ENCODE measurements around the gene GALNTL6.
"Not testable (repeated sequence)": the region's sequence is repeated elsewhere in the genome, so short reads cannot be mapped to it uniquely, and the experiment has no call there.

GALNTL6 gene

DNA sequence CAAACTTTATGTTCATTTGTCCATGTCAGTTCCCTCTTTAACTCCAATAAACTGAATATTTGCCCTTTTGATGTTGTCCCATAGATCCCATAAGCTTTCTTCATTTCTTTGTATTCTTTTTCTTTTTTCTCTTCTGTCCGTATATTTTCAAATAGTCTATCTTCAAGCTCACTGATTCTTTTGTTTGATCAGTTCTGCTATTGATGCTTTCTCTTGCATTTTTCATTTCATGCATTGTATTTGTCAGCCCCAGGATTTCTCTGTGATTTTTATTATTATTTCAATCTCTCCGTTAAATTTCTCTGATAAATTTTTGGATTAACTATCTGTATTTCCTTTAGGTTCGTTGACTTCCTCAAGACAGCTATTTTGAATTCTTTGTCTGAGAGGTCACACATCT is 1082.5 kb downstream of the GALNTL6 start:
- DNase-seq: no peak

DNA sequence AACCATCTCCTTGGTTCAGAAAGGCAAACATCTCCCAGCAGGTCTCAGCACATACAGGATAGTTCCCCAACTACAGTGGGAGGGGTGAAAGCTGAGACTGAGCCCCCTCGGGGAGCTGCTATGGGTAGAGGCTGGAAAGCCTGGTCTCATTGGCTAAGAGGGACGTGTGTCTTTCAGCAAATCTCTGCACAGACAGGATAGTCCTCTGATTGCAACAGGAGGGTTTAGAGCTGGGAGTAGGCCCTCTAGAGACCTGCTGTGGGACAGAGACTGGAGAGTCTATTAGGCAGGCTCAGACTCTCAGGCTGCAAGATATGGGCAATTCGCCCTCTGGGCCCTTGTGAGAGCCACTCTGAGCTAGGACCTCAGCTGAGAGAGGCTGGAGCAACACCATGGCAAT is 1083.8 kb downstream of the GALNTL6 start:
- DNase-seq: no peak

DNA sequence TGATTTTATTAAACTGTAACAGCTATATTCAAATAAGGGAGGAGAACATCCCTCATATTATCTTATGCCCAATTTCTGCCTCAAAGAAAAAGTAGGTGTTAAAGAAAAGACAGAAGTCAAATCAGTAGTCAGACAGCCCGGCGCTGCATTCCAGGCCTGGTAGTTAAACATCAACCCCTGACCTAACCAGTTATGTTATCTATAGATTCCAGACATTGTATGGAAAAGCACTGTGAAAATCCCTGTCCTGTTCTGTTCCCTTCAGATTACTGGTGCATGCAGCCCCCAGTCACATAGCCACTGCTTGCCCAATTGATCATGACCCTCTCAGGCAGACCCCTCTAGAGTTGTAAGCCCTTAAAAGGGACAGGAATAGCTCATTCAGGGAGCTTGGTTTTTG is 1085.5 kb downstream of the GALNTL6 start:
- DNase-seq: no peak

DNA sequence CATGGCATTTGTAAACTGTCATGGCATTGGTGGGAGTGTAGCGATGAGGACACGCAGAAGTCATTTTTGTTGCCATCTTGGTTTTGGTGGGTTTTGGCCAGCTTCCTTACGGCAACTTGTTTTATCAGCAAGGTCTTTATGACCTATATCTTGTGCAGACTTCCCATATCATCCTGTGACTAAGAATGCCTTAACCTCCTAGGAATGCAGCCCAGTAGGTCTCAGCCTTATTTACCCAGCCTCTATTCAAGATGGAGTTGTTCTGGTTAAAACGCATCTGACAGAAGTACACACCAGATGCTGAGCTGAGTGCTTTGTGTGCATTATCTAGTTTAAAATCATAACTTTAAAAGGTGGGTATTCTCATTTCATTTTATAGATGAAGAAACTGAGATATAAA is 1086.7 kb downstream of the GALNTL6 start:
- no peak for DNase-seq

DNA sequence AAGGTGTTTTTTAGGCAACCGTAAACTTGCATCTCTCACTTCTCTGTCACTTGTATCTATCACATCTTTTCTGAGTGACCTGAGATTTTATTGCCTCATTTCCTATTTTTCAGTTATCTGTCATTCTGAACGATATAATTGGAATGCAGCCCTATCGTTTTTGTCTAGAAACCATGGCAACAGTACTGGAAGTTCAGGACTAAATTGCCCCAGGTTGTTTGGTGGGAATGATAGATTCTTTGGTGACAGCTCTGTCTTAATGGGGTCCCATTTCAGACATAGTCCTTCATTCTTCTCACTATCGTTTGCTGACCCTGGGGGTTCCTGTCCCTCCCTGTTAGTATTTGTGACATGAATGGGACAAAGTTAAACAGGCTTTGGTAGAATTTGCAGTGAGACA is 1087.7 kb downstream of the GALNTL6 start:
- no peak for DNase-seq

DNA sequence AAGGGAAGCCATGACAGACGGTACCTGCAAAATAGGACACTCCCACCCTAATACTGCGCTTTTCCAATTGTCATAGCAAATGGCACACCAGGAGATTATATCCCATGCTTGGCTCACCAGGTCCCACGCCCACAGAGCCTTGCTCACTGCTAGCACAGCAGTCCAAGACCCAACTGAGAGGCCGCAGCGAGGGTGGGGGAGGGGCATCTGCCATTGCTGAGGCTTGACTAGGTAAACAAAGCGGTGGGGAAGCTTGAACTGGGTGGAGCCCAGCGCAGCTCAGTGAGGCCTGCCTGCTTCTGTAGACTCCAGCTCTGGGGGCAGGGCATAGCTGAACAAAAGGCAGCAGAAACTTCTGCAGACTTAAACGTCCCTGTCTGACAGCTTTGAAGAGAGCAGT is 1099.3 kb downstream of the GALNTL6 start:
- not testable (repeated sequence) for DNase-seq

DNA sequence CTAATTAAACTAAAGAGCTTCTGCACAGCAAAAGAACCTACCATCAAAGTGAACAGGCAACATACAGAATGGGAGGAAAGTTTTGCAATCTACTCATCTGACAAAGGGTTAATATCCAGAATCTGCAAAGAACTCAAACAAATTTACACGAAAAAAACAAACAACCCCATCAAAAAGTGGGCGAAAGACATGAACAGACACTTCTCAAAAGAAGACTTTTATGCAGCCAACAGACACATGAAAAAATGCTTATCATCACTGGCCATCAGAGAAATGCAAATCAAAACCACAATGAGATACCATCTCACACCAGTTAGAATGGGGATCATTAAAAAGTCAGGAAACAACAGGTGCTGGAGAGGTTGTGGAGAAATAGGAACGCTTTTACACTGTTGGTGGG is 1104.2 kb downstream of the GALNTL6 start:
- not testable (repeated sequence) for DNase-seq

DNA sequence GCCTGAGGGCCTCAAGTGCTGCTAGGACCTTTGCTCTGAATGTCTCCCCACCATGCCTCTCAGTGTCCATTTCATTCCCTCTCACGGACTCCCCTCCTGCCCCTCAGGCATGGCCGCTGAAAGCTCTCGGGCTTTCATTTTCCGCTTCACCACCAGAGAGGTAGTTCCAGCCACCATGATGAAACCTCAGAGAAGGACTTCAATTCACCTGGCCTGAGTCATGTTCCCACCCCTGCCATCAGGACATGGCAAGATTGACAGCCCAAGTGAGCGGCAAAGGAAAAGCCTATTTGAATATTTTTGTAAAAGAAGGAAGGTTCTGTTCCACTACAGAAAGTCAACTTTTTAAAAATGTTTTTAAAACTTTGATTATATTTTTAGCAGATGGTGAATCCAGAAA is 1106.1 kb downstream of the GALNTL6 start:
- no peak for DNase-seq

DNA sequence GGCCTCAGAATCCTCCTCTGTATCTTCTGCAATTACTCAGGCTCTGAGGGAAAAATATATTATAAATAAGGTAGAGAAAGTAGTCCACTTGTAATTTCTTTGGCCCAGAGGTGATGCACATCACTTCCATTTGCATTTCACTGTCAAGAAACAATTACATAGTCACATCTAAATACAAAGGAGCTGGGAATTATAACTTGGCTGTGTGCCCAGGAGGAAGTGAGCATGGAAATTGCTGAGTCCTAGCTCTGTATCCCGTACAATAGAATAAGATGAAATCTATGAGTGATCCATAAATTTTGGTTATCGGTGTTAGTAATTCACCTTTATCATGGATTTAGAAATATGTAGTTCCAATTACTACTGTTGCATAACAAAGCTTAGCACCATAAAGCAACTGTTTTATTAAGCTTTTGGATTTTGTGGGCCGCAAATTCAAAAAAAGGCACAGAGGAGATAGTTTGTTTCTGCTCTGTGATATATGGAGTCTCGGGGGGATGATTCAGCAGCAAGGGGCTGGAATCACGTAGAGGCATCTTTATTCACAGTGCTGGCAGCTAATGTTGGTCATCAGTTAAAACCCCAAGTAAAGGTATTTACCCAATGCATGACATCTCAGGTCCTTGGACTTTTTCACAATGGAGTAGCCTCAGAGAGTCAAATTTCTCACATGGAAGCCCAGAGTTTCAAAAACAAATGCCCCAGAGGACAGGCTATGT is 1114.1 kb downstream of the GALNTL6 start:
- DNase-seq: no peak

DNA sequence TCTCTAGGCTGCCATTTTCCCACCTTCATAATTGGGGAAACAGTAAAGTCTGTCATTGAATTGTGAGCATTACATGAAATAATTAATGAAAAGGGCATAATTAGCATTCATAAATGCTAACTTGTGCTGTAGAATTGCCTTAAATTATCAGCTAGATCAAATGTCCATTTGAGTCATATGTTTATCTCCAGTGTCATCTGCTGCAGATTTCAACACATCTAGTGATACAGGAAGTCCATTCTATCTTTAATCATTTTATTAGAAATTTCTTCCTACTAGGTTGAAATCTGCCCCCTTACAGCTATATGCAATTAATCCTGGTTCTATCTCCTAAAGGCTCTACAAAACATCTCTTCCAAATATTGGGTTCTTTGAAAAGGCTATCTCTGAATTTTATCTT is 1115.1 kb downstream of the GALNTL6 start:
- no peak for DNase-seq

DNA sequence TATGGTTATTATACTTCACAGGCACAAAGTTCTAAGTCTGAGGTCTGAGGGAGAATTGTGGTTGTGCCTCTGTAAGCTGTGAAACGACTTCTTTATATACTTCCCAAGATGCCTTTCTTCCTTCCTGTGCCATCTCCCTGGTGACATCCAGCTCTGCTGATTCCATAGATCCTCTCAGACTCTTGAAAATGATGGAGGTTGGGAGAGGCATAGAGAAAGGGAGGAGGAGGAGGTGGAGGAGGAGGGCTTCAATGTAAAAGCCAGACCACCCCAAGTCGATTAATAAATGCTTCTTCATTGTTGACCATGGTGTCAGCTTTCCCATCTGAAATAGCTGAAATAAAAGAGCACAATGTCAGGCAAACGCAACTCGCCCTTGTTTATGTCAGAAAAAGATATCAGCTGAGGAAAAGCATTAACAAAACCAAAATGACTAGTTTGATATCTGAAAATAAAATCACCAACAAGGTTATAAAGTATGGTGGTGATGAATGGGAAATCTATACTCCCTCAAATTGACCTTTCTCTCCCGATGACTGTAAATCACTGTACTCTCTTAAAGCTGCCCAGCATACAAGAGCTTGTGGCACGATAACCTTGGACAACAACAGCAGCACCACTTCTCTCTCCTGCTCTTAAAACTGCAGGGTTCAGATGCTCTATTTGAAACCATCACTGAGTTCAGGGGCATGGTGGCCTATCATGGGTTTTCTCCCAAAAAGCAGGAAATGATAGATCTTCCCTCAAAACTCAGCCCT is 1125.0 kb downstream of the GALNTL6 start:
- no peak for DNase-seq

DNA sequence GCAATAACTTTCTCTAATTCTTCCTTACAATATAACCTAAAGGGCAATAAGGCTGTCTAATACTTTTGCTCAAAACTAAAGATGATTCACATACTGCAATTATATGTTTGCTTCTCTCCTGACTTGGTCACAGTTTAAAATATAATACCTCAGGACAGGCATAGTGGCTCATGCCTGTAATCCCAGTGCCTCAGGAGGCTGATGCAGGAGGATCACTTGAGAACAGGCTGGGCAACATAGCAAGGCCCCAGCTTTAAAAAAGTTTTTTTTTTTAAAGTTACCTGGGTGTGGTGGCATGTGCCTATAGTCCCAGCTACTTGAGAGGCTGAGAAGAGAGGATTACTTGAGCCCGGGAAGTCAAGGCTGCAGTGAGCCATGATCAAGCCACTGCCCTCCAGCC is 1125.7 kb downstream of the GALNTL6 start:
- DNase-seq: no peak

DNA sequence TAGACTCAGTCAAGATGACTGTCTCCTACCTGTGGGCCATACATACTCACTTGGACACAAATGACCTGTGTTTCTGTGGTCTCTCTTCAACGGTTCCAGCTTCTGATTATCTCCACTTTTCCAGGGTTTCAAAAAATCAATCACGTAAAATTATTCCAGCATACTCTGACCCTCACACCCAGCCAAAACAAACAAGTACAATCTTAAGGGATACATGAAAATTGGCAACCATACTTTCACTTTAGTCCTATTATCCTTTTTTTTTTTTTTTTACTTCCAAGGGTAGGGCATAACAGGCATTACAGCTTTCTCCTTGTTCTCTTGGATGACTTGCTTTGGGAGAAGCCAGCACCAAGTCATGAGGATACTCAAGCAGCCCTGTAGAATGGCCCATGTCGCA is 1129.6 kb downstream of the GALNTL6 start:
- DNase-seq: no peak

DNA sequence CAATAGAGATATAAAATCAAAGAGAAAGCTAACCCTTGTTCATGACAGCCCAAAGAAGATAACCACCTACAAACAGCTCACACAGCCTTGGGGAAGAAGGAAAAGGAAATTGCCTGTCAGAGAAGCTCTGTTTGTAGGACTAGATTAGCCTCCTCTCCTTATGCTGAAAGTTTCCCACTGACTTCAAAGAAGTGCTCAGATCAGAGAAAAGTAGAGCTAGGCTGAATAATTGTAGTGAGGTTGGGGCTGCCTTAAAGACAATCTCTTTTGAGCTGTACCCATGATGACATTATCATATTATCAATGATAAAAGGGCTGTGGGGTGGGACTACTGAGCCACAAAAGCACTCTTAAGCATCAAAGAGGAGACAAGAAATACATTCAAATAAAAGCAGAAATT is 1132.4 kb downstream of the GALNTL6 start:
- no peak for DNase-seq

DNA sequence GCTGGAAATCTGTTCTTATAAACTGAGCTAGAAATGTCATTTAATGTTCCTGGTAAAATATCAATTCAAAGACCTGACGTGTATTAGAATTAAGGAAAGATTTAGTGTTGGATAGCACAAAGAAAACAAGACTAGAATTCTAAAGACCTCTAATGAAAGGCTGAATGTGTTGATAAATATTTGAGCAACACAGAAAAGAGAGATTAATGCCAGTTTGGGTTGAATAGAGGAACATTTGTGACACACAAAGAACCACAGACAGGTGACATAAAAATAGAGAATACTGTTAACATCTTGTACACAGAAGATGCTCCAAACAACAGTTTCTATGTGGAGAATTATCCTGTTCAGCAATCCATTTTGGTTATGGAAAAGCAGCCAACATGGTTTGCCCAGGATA is 1133.3 kb downstream of the GALNTL6 start:
- DNase-seq: no peak

DNA sequence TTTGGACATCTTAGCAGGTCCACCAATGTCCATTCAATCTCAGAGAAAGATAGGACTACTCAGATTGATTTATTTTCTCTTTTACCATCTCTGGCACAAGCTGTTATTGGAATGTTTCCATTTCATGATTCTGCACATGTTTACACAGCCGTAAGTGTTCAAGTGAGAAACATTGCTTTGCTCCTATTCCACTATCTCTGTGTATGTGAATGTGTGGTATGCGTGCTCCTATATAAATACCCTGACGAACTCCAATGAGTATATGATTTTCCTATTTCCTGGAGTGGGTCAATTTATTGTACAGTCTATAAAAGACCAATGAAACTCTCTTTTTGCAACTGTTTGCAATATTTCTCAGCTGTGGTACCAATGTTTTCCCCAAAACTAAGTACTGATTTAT is 1134.4 kb downstream of the GALNTL6 start:
- DNase-seq: no peak

DNA sequence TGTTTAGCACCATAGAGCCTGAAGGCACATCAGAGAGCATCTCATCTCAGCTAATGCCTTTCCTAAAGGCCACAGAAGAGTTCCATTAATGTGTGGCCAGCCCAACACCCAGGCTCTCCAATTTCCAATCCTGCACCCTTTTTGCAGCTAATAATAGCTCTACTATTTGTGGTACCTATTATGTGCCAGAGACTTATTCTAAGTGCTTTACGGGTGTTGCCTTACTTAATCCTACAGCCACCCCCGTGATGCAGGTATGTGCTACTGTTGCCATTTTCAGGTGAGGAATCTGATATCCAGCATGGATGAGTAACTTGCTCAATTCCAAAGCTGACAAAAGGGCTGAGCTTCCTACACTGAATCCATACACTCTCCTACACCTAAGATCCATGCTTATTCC is 1137.8 kb downstream of the GALNTL6 start:
- DNase-seq: no peak

DNA sequence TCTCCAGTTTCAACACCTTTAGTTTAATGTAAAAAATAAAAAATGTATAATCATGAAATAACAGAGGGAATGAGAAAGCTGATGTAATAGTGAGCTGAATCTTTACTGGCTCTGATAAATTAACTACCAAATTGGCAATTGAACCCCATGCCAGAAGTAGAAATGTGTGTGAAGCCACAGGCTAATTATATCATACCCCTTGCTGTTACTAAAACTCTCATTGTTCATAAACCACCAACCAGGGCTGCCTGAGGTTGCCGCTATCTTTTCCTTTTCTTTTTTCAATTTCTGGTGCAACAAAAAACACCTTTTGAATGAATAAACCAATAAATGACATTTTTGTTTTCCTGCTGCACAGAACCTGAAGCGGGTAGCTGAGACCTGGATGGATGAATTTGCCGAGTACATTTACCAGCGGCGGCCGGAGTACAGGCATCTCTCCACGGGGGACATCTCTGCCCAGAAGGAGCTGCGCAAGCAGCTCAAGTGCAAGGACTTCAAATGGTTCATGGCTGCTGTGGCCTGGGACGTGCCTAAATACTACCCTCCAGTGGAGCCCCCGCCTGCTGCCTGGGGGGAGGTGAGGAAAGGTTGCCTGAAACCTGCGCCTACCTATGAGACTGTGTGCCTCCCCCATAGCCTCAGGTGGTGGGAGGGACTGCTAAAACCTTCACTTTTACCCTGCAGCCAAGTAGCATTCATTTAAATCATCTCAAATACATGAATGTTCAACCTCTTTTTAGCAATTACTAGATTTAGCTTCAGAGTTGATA is 1138.7 kb downstream of the GALNTL6 start:
- DNase-seq: no peak

DNA sequence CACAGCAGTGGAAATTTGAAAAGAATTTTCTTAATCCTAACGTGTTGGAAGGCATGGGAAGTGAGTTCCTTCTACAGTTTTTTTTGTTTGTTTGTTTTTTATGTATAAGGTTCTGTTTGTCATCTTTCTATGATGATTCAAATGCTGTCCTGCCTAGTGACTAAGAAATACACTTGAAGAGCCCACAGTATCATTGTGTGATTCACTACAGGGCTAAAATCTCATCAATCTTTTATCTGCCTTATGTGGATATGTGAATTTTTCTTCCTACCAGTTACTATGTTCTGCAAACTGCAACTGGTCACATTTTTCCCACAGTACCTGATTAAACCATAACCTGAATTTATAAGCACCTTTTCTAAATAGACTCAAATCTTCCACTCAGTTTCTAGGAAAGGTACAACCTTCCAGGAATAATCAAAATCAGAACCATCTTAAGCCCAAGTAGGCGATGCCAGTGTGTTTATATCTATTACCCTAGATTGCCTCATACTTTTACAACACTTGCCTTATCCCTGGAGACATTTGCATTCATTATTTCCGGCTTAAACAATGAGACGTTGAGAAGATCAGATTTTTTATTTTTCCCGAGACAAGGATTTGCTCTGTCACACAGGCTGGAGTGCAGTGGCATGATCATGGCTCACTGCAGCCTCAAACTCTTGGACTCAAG is 1140.8 kb downstream of the GALNTL6 start:
- no peak for DNase-seq

DNA sequence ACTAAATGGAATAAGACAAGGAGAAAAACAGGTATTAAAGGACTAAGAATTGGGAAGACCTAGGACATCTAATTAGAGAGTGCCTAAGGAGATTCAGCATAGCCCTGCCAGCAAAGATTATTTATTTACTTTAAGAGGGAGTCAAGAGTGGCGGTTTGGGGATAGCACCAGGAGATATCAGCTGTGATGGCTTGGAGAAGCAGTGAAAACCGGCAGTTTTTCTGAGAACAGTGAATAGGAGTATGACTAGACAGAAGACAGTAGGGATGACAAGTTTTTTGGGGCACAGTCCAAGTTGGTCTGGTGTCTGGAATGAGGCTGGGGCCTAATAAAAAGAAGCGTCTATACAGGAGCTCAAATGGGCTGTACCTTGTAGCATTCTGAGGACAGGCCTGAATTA is 1143.1 kb downstream of the GALNTL6 start:
- DNase-seq: not testable (repeated sequence)

DNA sequence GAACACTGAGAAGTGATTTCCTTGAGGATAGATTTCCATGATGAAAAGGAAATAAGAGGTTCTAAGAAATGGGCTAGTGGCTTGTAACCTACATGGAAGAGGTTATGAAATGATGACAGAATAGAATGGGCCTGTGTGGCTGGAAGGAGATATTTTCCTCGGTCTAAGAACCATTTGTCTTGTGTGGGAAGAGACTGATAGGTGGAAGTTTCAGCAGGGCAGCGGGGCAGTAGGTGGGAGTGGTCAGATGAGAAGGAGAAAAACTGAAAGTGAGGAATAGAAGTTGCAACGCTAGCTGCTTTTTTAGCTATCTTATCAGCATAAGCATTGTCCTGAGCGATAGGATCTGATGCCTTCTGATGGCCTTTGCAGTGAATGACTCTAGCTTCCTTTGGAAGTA is 1144.0 kb downstream of the GALNTL6 start:
- no peak for DNase-seq

DNA sequence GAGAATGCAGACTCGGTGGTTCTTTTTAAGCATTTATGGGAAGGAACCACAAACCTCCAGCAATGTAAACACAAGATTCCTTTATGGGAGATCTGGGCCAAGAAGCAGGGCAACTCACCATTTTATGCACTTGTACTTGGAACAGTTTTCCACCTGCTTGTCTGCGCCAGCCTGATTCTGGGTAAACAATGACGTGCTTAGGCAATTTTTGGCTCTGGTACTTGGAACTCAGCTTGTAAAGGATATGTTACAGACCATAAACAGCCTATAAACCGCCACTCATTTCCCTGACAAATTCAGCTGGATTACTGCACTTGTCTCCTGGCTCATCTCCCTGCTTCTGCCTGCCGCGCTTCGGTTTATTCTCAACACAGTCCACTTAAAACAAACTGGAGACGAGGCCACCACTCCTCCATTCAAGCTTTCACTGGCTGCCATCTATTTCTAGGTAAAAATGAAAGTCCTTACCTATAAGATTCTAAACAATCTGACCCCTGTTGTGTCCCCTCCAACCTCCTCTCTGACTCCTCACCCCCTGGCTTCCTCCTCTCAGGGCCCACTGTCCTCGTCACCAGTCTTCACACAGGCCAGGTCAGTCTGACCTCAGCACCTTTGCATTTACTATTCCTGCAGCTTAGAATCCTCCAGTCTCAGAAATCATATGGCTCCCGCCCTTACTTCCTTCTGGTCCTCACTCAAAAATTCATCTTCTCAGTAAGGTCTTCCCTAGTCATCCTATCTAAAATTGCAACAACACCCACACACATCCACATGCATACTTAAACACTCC is 1149.6 kb downstream of the GALNTL6 start:
- DNase-seq: no peak

Measured in AML-193 (cell line).